ENCODE measurements around the gene ELOB.

ELOB gene

GRCh38 chr16:2811703-2812471, 34.8 kb upstream of the ELOB start:
- FAIRE-seq (no peak), DNase-seq (ENCODE audit: insufficient read length, low spot score) (no peak)

DNA sequence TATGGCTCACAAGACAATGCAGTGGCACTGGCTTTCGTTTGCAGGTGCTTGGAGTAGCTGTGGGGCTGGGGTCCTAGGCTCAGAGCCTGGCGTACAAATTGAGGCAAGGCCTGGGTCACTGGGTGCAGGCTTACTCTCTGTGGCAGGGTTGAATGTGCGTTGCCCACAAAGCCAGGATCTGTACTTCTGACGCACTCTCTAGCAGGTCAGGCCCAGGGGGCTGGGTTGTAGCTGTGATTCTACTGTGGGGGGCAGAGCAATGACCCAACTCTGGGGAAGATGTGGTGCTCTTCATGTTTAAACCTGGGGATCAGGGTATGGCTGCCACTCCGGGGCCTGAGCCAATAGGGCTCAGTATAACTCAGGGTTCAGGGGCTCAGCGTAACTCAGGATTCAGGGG, 33.6 kb upstream of the ELOB start:
- FAIRE-seq (no peak), DNase-seq (ENCODE audit: insufficient read length, low spot score) (no peak)

DNA sequence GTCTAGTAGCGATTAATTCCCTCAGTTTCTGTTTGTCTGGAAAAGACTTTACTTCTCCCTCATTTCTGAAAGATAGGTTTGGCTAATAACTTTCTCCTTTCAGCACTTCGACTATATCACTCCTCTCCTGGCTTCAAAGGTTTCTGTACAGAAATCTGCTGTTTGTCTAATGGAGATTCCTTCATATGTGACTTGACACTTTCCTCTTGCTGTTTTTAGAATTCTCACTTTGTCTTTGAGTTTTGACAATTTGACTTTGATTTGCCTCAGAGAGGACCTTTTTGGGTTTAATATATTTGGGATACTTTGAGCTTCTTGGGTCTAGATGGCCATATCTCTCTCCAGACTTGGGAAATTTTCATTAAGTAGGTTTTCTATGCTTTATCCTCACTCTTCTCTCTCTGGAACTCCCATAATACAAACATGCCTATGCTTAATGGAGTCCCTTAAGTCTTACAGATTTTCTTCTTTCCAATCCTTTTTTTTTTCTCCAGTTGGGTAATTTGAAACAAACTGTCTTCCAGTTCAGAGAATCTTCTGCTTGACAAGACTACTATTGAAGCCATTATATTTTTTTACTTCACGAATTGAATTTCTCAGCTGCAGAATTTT, 32.2 kb upstream of the ELOB start:
- no peak for DNase-seq (ENCODE audit: insufficient read length, low spot score)
- FAIRE-seq: no peak

DNA sequence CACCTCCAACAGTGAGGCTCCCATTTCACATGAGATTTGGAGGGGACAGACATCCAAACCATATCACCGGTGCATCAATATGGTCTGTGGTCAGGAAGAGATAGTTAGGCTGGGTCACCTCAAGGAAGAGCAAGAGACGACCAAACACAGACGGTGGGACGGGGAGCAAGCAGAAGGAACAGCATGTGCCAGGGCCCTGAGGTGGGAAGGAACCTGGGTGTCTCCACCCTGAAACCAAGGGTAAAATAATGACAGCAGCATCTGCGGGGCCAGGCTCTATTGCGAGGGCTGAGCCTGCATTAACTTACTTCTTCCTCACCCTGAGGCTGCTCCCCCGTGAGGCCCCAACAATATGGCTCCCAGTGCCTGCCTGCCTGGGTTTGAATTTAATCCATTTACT, 31.1 kb upstream of the ELOB start:
- no peak for DNase-seq (ENCODE audit: insufficient read length, low spot score)
- FAIRE-seq: no peak

DNA sequence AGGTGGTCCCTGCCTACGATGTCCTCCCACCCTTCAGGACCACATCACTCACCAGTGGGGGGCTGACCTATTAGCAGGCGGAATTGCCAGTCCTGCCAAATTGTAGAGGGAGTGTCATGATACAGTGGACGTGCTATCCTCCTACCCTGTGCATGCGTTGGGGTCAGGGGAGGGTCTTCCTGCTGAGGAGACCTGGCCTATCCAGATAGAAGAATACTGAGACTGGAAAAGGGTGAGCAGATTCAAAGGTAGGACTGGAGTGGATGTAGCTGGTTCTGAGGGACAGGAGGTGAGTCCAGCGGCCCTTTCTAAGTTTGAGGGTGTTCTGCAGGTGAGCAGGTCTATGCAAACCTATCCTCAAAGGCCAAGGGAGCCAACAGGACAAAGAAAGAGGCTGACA, 29.2 kb upstream of the ELOB start:
- DNase-seq (ENCODE audit: insufficient read length, low spot score): no peak
- FAIRE-seq: no peak

DNA sequence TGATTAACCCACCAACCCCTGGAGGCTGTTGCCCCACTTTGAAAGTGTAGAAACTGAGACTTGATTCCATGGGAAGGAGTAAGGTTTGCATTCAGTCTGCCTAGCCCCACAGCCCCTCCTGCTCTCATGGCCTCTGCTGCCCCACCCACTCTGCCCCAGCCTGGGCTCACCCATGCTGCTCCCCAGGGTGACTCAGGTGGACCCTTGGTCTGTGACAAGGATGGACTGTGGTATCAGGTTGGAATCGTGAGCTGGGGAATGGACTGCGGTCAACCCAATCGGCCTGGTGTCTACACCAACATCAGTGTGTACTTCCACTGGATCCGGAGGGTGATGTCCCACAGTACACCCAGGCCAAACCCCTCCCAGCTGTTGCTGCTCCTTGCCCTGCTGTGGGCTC, 27.6 kb upstream of the ELOB start:
- FAIRE-seq (no peak), DNase-seq (ENCODE audit: insufficient read length, low spot score) (no peak)

GRCh38 chr16:2803545-2804195, 26.6 kb upstream of the ELOB start:
- DNase-seq (ENCODE audit: insufficient read length, low spot score) (no peak), FAIRE-seq (no peak)

GRCh38 chr16:2799859-2800226, 22.8 kb upstream of the ELOB start:
- DNase-seq (ENCODE audit: insufficient read length, low spot score) (no peak), FAIRE-seq (no peak)

- no peak for DNase-seq (ENCODE audit: insufficient read length, low spot score)
- no peak for FAIRE-seq
Measured at GRCh38 chr16:2799205-2799858, 22.3 kb upstream of the ELOB start.

DNA sequence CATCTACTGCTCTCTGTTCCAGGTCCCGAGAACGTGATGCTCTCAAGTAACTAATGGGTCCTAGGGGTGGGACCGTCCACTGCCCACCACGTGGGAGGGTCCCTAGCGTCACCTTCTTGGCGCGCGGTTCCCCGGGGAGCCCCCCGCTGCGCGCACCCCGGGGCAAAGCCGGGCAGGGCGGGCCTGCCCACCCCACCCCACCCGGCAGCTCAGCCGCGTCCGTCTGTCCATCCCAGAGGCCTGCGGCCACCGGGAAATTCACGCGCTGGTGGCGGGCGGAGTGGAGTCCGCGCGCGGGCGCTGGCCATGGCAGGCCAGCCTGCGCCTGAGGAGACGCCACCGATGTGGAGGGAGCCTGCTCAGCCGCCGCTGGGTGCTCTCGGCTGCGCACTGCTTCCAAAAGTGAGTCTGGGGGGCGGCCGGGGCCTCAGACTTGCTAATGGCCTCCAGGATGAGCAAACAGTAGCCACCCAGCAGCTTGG, 21.7 kb upstream of the ELOB start:
- no peak for DNase-seq (ENCODE audit: insufficient read length, low spot score)
- FAIRE-seq: no peak

GRCh38 chr16:2795395-2796143, 18.5 kb upstream of the ELOB start:
- FAIRE-seq: no peak
- DNase-seq (ENCODE audit: insufficient read length, low spot score): no peak

- FAIRE-seq (no peak), DNase-seq (ENCODE audit: insufficient read length, low spot score) (no peak)
Measured at GRCh38 chr16:2792940-2793339, 15.9 kb upstream of the ELOB start.

DNA sequence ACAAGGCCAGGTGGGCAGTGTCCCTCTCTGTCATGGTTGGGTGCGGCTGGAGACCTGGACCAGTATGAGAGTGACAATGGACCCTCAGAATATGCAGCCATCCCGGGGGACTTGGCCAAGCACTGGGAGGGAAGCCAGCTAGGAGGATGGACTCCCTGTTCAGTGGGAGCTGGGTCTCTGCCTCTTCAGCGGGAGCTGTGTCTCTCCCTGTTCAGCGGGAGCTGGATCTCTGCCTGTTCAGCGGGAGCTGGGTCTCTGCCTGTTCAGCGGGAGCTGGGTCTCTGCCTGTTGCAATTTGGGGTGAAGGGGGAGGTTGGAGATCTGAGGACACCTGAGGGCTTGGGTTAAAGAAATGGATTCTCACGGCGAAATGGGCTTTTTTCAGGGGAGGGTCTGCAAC, 14.1 kb upstream of the ELOB start:
- DNase-seq (ENCODE audit: insufficient read length, low spot score) (no peak), FAIRE-seq (no peak)

GRCh38 chr16:2790631-2791030, 13.6 kb upstream of the ELOB start:
- DNase-seq (ENCODE audit: insufficient read length, low spot score) (no peak), FAIRE-seq (no peak)

DNA sequence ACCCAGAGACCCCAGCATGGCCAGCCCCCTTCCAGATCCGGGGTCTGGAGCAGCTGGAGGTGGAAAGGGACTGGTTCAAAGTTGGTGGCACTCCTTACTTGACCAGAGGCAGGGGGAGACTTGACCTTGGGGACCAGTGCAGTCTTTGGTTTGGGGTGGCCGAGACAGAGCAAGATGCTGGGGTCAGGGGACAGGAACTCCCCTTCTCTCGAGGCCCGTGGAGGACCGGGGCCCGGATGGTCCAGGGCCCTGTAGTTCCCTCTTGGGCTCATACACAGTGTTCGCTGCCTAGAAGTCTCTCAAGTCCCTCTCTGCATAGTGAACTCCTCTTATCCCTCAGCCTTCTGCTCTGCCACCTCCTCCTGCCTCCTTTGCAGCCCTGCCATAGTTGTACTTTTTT, 10.9 kb upstream of the ELOB start:
- no peak for FAIRE-seq

DNA sequence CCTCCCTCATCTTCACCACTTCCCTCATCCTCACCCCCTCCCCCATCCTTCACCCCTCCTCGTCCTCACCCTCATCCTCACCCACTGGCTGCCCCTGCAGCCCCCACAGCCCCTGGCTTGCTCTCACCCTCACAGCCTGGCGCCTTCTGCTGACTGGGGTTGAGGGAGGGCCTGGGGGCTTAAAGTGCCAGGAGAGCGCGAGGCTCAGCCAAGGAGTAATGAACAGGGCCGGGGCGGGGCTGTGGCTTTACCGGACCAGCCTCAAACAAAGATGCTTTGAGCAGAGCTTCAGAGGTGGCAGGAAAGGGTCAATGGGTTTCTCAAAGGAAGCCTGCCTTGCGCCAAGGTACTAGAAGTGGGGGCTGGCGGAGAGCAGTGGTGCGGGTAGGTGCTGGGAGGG, 10.3 kb upstream of the ELOB start, which contains the start of gene PRSS33:
PRSS33 (minus strand) TSS at position 155 of the 400 bp plus-strand sequence. CDS start 1,013 bp downstream, outside the sequence.
- FAIRE-seq (no peak), DNase-seq (ENCODE audit: insufficient read length, low spot score) (no peak)

More for the DNA sequence above, 10.9 kb upstream of the ELOB start:
- no peak for DNase-seq (ENCODE audit: insufficient read length, low spot score)

- DNase-seq (ENCODE audit: insufficient read length, low spot score): no peak
- no peak for FAIRE-seq
Measured at GRCh38 chr16:2786826-2787151, 9.7 kb upstream of the ELOB start.

- no peak for DNase-seq (ENCODE audit: insufficient read length, low spot score)
- FAIRE-seq: no peak
Measured at GRCh38 chr16:2786061-2786825, 9.2 kb upstream of the ELOB start.

GRCh38 chr16:2785101-2785991, 8.3 kb upstream of the ELOB start:
- DNase-seq (ENCODE audit: insufficient read length, low spot score) (no peak), FAIRE-seq (no peak)
